Measurements from ENCODE around the gene HIGD1B. TPM values are rescaled to one million over a fixed set of nuclear protein-coding genes. Genes with fewer than 3 reads are reported as not detected.

Gene HIGD1B
- total and polyA plus RNA-seq, 2 of the 13 experiments (the other 11 are each of a cell fraction or from before 2014, with no cell fraction given), result not detected

DNA sequence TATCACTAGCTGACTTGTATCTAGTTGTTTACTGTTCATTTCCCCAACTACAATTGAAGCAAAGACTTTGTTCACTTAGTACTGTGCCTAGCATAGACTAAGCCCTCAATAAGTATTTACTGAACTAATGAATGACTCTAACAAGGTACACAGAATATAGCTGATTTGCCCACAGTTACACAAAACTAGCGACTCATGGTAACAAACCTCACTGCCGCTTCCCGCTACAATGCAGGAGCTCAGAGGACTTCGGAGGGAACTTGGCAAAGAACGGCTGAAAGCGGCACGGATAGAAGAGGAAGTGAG lies 51.0 kb downstream of the HIGD1B start (continued):
- TF ChIP-seq ARID4A (CRISPR knock-in tag; IDR thresholded peaks at IDR 0.05; ENCODE audit: borderline replicate concordance), result no peak
- TF ChIP-seq MAFG (CRISPR knock-in tag; IDR thresholded peaks at IDR 0.05), result no peak
- no peak for TF ChIP-seq POGZ (CRISPR knock-in tag; IDR thresholded peaks at IDR 0.05)
- TF ChIP-seq ZNF24 (IDR thresholded peaks at IDR 0.05), result peak; percentile 71
- 0 out of 2 replicates have a peak, but pooled peaks have one; percentile 12 for TF ChIP-seq ZSCAN12 (CRISPR knock-in tag; IDR thresholded peaks at IDR 0.05)
- no peak for TF ChIP-seq GATA4 (IDR thresholded peaks at IDR 0.05; ENCODE audit: borderline replicate concordance, low read depth)
- TF ChIP-seq, protein P1, sequence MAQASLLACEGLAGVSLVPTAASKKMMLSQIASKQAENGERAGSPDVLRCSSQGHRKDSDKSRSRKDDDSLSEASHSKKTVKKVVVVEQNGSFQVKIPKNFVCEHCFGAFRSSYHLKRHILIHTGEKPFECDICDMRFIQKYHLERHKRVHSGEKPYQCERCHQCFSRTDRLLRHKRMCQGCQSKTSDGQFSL (CRISPR knock-in tag; IDR thresholded peaks at IDR 0.05), result 0 out of 2 replicates have a peak, but pooled peaks have one; percentile 5
- TF ChIP-seq ZNF703 (CRISPR knock-in tag; IDR thresholded peaks at IDR 0.05; ENCODE audit: borderline replicate concordance), result no peak
- no peak for TF ChIP-seq ZBTB21 (CRISPR knock-in tag; IDR thresholded peaks at IDR 0.05)
- 0 out of 2 replicates have a peak, but pooled peaks have one; percentile 15 for TF ChIP-seq CREBL2 (CRISPR knock-in tag; IDR thresholded peaks at IDR 0.05; ENCODE audit: borderline replicate concordance)

Data from HepG2 (cell line).